Uterus (tissue), 4 donors: Measurements from ENCODE around the gene LONRF3. TPM values are rescaled to one million over a fixed set of nuclear protein-coding genes. Genes with fewer than 3 reads are reported as not detected.

Experiments used
- DNase-seq, 2 donors: peaks; one replicate each; pipeline ENCODE4 v3.0.0-alpha.2; 2019 to 2020
- H3K27ac ChIP-seq, 2 donors: fragments of 200-600 bp; sonication (generic); 1 replicate in 1 of 2; 2 replicates in 1 of 2; pipeline ENCODE4 v1.5.1; 2016 to 2018
- H3K27me3 ChIP-seq, 2 donors: fragments of 200-600 bp; sonication (generic); one replicate each; pipeline ENCODE4 v1.5.1; 2018 to 2019; ENCODE audit warnings: control low read depth in 1 of 2
- H3K36me3 ChIP-seq, 2 donors: fragments of 200-600 bp; sonication (generic); one replicate each; pipeline ENCODE4 v1.5.1; 2019; ENCODE audit warnings: control low read depth in 1 of 2
- H3K4me1 ChIP-seq, 2 donors: fragments of 200-600 bp; sonication (generic); one replicate each; pipeline ENCODE4 v1.5.1; 2018 to 2019; ENCODE audit warnings: control low read depth in 1 of 2
- H3K4me3 ChIP-seq, 2 donors: fragments of 200-600 bp; sonication (generic); 1 replicate in 1 of 2; 2 replicates in 1 of 2; pipeline ENCODE4 v1.5.1; 2018 to 2019; ENCODE audit warnings: mild to moderate bottlenecking in 1 of 2
- H3K9me3 ChIP-seq, 2 donors: fragments of 200-600 bp; sonication (generic); one replicate each; pipeline ENCODE4 v1.5.1; 2019; ENCODE audit warnings: control low read depth in 1 of 2
- CTCF ChIP-seq, 4 experiments: fragments of 200-600 bp in 2 of 4; fragments of 450-650 bp in 2 of 4; sonication (generic) in 2 of 4; IDR thresholded peaks; one replicate each; pipeline ENCODE4 v1.5.1; 2016 to 2019; ENCODE audit warnings: antibody characterized with exemption in 4 of 4, mild to moderate bottlenecking in 2 of 4, moderate library complexity in 1 of 4
- POLR2A ChIP-seq, 2 donors: fragments of 450-650 bp; IDR thresholded peaks; one replicate each; pipeline ENCODE4 v1.6.1; 2016; ENCODE audit warnings: antibody characterized with exemption in 2 of 2, mild to moderate bottlenecking in 1 of 2, moderate library complexity in 1 of 2
- intact Hi-C: fragments of 100-400 bp; cut with DNase I; formaldehyde crosslinking; loops from one replicate; pipeline ENCODE4 v1.15.1; 2023; ENCODE audit warnings: low total_unique reads
- total RNA-seq, 4 donors: library from RNA; depleted of rRNA in 3 of 4; stranded (reverse); fragments of >200 nt in 3 of 4; gene quantifications; one replicate each; pipeline versions ENCODE4 v1.1.0 to v1.2.4, GENCODE V29; 2014 to 2023
- donor health status: DM: yes; HTN: yes; CAD: no.

LONRF3 gene
- total RNA-seq, 4 donors from 2014 or later = 2.5 to 13.2 (median 7.4) TPM

- Histone ChIP-seq H3K27me3 (no peaks in the 10 kb centered on the region), H3K36me3 (no peaks in the 10 kb centered on the region), H3K4me3 (no peak overlapping the region), H3K4me1 (no peaks in the 10 kb centered on the region), H3K9me3 (no peaks in the 10 kb centered on the region), H3K27ac (no peak overlapping the region)
- peak; percentile 55 to 67 for DNase-seq
- intact Hi-C loops = no loop called here
- no peak for TF ChIP-seq POLR2A (IDR thresholded peaks at IDR 0.05)
- TF ChIP-seq CTCF (IDR thresholded peaks at IDR 0.05) = peak; percentile 47 to 70 (median 54)
Measured at GRCh38 chrX:119067023-119067739, 92.8 kb downstream of the LONRF3 start.

Other genes with a start within 250 kb of the LONRF3 start
- gene IL13RA1, start 247.0 kb upstream of the LONRF3 start, total RNA-seq = 10 to 100 TPM; 20.2 to 60.0 (median 39.9) TPM
- 100 to 1,000 TPM in 1 of 4 donors, 10 to 100 TPM in 3; 37.9 to 114 (median 61.1) TPM for gene ZCCHC12, start 150.8 kb upstream of the LONRF3 start, total RNA-seq
- not detected for gene CT47C1, start 98.4 kb downstream of the LONRF3 start, total RNA-seq
- 1 to 10 TPM in 1 of 4 donors, not detected in 3; 6.7 TPM for gene KIAA1210, start 153.2 kb downstream of the LONRF3 start, total RNA-seq